Mucosa of rectum (tissue), 2 donors: ENCODE data around the gene POLD2.

Experiments used
- H3K27ac ChIP-seq, 2 donors: one replicate each; pipeline ENCODE4 v1.7.0; 2013; ENCODE audit warnings: inconsistent platforms in 2 of 2, low read depth in 2 of 2, low read length in 2 of 2
- H3K27me3 ChIP-seq, 2 donors: one replicate each; pipeline ENCODE4 v1.7.0; 2013; ENCODE audit warnings: low read length in 2 of 2; ENCODE audit not compliant: control insufficient read depth in 2 of 2, insufficient read depth in 2 of 2
- H3K36me3 ChIP-seq, 2 donors: one replicate each; pipeline ENCODE4 v1.7.0; 2013; ENCODE audit warnings: low read length in 2 of 2; ENCODE audit not compliant: control insufficient read depth in 2 of 2, insufficient read depth in 2 of 2
- H3K4me1 ChIP-seq, 2 donors: one replicate each; pipeline ENCODE4 v1.7.0; 2013; ENCODE audit warnings: low read length in 2 of 2, mild to moderate bottlenecking in 1 of 2; ENCODE audit not compliant: control insufficient read depth in 2 of 2, insufficient read depth in 2 of 2
- H3K4me3 ChIP-seq, 2 donors: one replicate each; pipeline ENCODE4 v1.7.0; 2013; ENCODE audit warnings: low read length in 2 of 2
- H3K9ac ChIP-seq, 2 donors: one replicate each; pipeline ENCODE4 v1.7.0; 2013; ENCODE audit warnings: low read length in 2 of 2, low read depth in 1 of 2, mild to moderate bottlenecking in 1 of 2
- H3K9me3 ChIP-seq, 2 donors: one replicate each; pipeline ENCODE4 v1.7.0; 2013; ENCODE audit warnings: low read length in 2 of 2; ENCODE audit not compliant: control insufficient read depth in 2 of 2
- donor health status: healthy.
- donor health status: Normal muscosa, but diverticular disease.

Gene POLD2

GRCh38 chr7:44122529-44122928 lies 819 bp downstream of the POLD2 start:
- Histone ChIP-seq H3K27me3 (no peaks in the 10 kb centered on the region), H3K9me3 (no peaks in the 10 kb centered on the region), H3K4me3 (peak overlapping the region; percentile 81 to 92), H3K4me1 (peaks cover 4 to 8% of the 10 kb centered on the region in 2 donors), H3K36me3 (peaks cover 5 to 12% of the 10 kb centered on the region in 2 donors), H3K9ac (peak overlapping the region; percentile 43 to 80), H3K27ac (no peak overlapping the region)

- H3K27ac ChIP-seq, result no peak overlapping the region
- H3K36me3 ChIP-seq, result peaks cover 5 to 15% of the 10 kb centered on the region in 2 donors
- no peaks in the 10 kb centered on the region for H3K9me3 ChIP-seq
- no peak overlapping the region for H3K4me3 ChIP-seq
- peaks cover 4 to 8% of the 10 kb centered on the region in 2 donors for H3K4me1 ChIP-seq
- H3K27me3 ChIP-seq, result no peaks in the 10 kb centered on the region
- H3K9ac ChIP-seq, result no peak overlapping the region
Observed at GRCh38 chr7:44121761-44122420, 1.5 kb downstream of the POLD2 start.

DNA sequence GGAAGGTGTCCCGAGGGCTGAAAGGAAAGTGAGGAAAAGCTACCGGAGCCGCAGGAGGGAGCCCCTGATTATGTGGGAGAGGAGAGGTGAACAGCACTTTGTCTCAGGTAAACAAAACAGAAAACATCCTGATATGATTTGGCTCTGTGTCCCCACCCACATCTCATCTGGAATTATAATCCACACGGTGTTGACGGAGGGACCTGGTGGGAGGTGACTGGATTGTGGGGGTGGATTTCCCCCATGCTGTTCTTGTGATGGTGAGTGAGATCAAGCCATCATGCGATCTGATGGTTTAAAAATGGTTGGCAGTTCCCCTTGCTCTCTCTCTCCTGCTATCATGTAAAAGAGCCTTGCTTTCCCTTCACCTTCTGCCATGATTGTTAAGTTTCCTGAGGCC lies 3.0 kb downstream of the POLD2 start:
- Histone ChIP-seq H3K4me3 (no peak overlapping the region), H3K36me3 (peaks cover 6 to 21% of the 10 kb centered on the region in 2 donors), H3K9ac (no peak overlapping the region), H3K4me1 (peaks cover 4 to 8% of the 10 kb centered on the region in 2 donors), H3K27me3 (no peaks in the 10 kb centered on the region), H3K27ac (no peak overlapping the region), H3K9me3 (no peaks in the 10 kb centered on the region)

DNA sequence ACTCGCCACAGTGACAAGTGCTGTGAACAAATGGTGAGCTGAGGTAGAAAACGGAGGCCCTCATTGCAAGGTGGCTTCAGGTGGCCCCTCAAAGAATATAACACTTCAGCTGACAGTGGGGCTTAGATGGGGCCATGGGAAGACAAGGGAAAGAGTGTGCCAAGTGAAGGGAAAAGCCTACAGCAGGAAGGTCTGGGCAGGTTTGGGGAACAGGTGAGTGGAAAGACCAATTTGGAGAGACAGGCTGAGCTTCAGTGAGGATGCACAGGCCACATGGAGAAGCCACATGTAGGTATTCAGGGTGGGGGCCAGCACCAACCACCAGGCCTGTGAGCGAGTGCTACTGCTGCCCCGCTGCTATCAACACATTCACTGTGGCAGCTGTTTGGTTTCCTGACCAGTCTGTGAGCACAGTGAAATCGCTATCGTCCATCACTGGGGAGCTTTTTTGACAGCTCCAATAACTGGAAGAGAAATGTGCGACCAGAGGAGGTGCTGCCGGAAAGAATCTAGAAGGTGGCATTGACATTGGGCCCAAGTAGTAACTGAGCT lies 3.4 kb downstream of the POLD2 start:
- peaks cover 4 to 8% of the 10 kb centered on the region in 2 donors for H3K4me1 ChIP-seq
- H3K9me3 ChIP-seq, result no peaks in the 10 kb centered on the region
- no peak overlapping the region for H3K4me3 ChIP-seq
- H3K9ac ChIP-seq, result no peak overlapping the region
- no peak overlapping the region for H3K27ac ChIP-seq
- H3K36me3 ChIP-seq, result peaks cover 8 to 24% of the 10 kb centered on the region in 2 donors
- no peaks in the 10 kb centered on the region for H3K27me3 ChIP-seq

GRCh38 chr7:44117801-44118429 lies 5.4 kb downstream of the POLD2 start:
- Histone ChIP-seq H3K36me3 (peaks cover 8 to 31% of the 10 kb centered on the region in 2 donors), H3K27ac (no peak overlapping the region), H3K4me3 (no peak overlapping the region), H3K27me3 (no peaks in the 10 kb centered on the region), H3K9me3 (no peaks in the 10 kb centered on the region), H3K4me1 (peaks cover 4 to 6% of the 10 kb centered on the region in 2 donors), H3K9ac (no peak overlapping the region)

DNA sequence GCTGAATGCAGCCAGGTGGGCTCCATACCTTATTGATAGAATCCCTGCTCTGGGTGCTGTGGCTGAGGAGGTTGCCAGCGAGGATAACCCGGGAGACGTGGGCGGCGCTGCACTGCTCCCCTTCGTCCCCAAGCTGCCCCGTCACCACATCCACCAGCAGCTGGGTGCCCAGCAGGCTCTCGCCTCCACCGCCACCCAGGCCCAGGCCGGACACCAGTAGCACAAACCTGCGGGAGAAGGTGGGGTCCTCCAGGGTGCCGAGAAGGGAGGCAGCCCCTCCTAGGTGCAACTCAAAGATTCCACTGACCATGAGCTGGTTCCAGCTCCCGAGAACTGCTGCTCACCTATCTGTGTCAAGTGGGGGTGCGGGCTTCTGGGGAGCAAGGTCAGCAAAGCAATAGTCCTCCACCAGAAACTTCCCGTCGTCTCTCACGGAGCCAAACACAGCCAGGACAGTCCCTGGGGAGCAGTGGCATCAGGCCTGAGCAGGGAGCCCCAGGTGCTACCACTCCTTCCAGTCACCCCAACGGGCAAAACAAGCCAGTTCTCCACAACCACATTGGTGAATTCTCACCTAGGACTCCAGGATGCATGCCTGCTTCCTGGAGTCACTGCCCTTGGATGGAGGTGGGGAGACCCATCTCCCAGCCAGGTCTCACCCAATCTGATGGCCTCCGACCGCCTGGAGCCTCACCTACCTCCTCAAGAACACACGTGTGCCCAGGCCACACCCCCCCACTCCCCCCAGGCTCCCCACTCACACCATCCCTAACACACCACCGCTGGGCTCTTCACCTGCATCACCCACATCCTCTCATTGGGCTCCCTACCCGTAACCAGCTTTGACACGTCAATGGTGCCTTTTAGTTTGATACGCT lies 6.3 kb downstream of the POLD2 start:
- Histone ChIP-seq H3K9ac (no peak overlapping the region), H3K9me3 (no peaks in the 10 kb centered on the region), H3K27ac (no peak overlapping the region), H3K4me3 (no peak overlapping the region), H3K27me3 (no peaks in the 10 kb centered on the region), H3K36me3 (peaks cover 8 to 31% of the 10 kb centered on the region in 2 donors), H3K4me1 (peaks cover 0 to 2% of the 10 kb centered on the region in 2 donors)

- no peak overlapping the region for H3K27ac ChIP-seq
- H3K4me1 ChIP-seq, result peaks cover 0 to 2% of the 10 kb centered on the region in 2 donors
- peaks cover 8 to 31% of the 10 kb centered on the region in 2 donors for H3K36me3 ChIP-seq
Observed at GRCh38 chr7:44116087-44116788, 7.1 kb downstream of the POLD2 start.

DNA sequence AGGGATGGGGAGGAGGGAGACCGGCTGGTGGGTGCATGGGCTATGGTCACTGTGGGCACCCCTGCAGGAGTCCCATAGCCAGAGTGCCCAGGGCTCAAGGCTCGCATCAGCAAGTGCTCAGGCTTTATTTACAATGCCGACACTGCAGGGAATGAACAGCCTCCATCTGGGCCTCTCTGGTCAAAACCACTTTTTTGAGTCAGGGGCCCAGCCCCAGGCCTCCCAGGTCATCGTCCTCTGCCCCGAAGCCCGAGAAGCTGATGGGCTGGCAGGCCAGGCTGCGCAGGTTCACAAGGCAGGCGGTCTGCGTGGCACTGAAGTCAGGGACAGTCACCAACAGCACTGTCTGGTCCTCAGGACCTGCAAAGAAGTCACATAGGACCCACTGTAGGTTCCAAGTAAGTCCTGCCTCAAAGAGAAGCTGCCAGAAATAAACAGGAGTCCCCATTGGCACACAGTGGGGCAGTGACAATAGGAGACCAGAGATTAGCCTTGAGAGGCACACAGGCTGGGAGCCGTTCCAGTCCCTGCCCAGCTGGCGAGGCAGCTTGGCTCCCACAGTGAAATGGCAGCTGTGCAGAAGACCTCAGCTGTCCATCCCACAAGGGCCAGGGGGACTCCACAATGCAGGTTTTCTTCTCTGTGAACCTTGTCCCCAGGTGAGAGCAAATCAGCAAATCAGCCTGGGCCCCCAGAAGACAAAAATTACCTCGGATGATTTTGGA lies 8.6 kb downstream of the POLD2 start:
- peaks cover 4 to 24% of the 10 kb centered on the region in 2 donors for H3K36me3 ChIP-seq
- no peak overlapping the region for H3K27ac ChIP-seq

More at GRCh38 chr7:44116087-44116788, 7.1 kb downstream of the POLD2 start:
- no peak overlapping the region for H3K4me3 ChIP-seq
- H3K27me3 ChIP-seq, result no peaks in the 10 kb centered on the region
- H3K9me3 ChIP-seq, result no peaks in the 10 kb centered on the region
- H3K9ac ChIP-seq, result no peak overlapping the region

GRCh38 chr7:44113764-44114354 lies 9.5 kb downstream of the POLD2 start:
- no peak overlapping the region for H3K27ac ChIP-seq
- H3K27me3 ChIP-seq, result no peaks in the 10 kb centered on the region
- no peak overlapping the region for H3K4me3 ChIP-seq
- peaks cover 3 to 24% of the 10 kb centered on the region in 2 donors for H3K36me3 ChIP-seq
- H3K9ac ChIP-seq, result no peak overlapping the region
- H3K4me1 ChIP-seq, result peaks cover 0 to 2% of the 10 kb centered on the region in 2 donors
- H3K9me3 ChIP-seq, result no peaks in the 10 kb centered on the region

More for the DNA sequence above, 8.6 kb downstream of the POLD2 start:
- H3K9ac ChIP-seq, result no peak overlapping the region
- H3K4me3 ChIP-seq, result no peak overlapping the region
- no peaks in the 10 kb centered on the region for H3K9me3 ChIP-seq
- H3K27me3 ChIP-seq, result no peaks in the 10 kb centered on the region
- peaks cover 0 to 2% of the 10 kb centered on the region in 2 donors for H3K4me1 ChIP-seq
